Hepatocyte (in vitro differentiated cells): ENCODE measurements around the gene C2CD5. TPM values are rescaled to one million over a fixed set of nuclear protein-coding genes. Genes with fewer than 3 reads are reported as not detected.

ENCODE experiments used
- DNase-seq: peaks from one replicate; pipeline ENCODE4 v3.0.0-alpha.2; 2016; ENCODE audit warnings: low spot score
- H2AFZ ChIP-seq: fragments of 200-600 bp; sonication (generic); 2 replicates; pipeline ENCODE4 v1.6.0; 2016; ENCODE audit warnings: antibody characterized with exemption, mild to moderate bottlenecking
- H3K27ac ChIP-seq: fragments of 200-600 bp; sonication (generic); 2 replicates; pipeline ENCODE4 v1.5.1; 2016; ENCODE audit warnings: mild to moderate bottlenecking
- H3K27me3 ChIP-seq: fragments of 200-600 bp; sonication (generic); 2 replicates; pipeline ENCODE4 v1.6.1; 2016
- H3K36me3 ChIP-seq: fragments of 200-600 bp; sonication (generic); replicated peaks from 2 replicates; pipeline ENCODE4 v1.5.1; 2016; ENCODE audit warnings: low read depth; ENCODE audit not compliant: insufficient read depth
- H3K4me1 ChIP-seq: fragments of 200-600 bp; sonication (generic); 2 replicates; pipeline ENCODE4 v1.5.1; 2016; ENCODE audit warnings: mild to moderate bottlenecking, moderate library complexity; ENCODE audit not compliant: insufficient read depth
- H3K4me2 ChIP-seq: fragments of 200-600 bp; sonication (generic); 2 replicates; pipeline ENCODE4 v1.6.0; 2016
- H3K4me3 ChIP-seq: fragments of 200-600 bp; sonication (generic); 2 replicates; pipeline ENCODE4 v1.5.1; 2016; ENCODE audit warnings: mild to moderate bottlenecking
- H3K79me2 ChIP-seq: fragments of 200-600 bp; sonication (generic); 2 replicates; pipeline ENCODE4 v1.6.0; 2017; ENCODE audit warnings: mild to moderate bottlenecking
- H3K9me2 ChIP-seq: fragments of 200-600 bp; sonication (generic); replicated peaks from 2 replicates; pipeline ENCODE4 v1.6.0; 2017; ENCODE audit warnings: mild to moderate bottlenecking; ENCODE audit not compliant: insufficient read depth
- H3K9me3 ChIP-seq: fragments of 200-600 bp; sonication (generic); 2 replicates; pipeline ENCODE4 v1.5.1; 2016; ENCODE audit warnings: low read depth, mild to moderate bottlenecking
- H4K20me1 ChIP-seq: fragments of 200-600 bp; sonication (generic); 2 replicates; pipeline ENCODE4 v1.6.0; 2016; ENCODE audit warnings: mild to moderate bottlenecking; ENCODE audit not compliant: insufficient read depth, poor library complexity, severe bottlenecking
- CTCF ChIP-seq: fragments of 200-600 bp; sonication (generic); IDR thresholded peaks from 2 replicates; pipeline ENCODE4 v1.5.1; 2016; ENCODE audit warnings: antibody characterized with exemption, mild to moderate bottlenecking; ENCODE audit not compliant: poor library complexity
- EZH2 ChIP-seq: fragments of 200-600 bp; sonication (generic); IDR thresholded peaks from 2 replicates; pipeline ENCODE4 v1.6.1; 2016; ENCODE audit warnings: antibody characterized with exemption, mild to moderate bottlenecking, borderline replicate concordance
- EZH2phosphoT487 ChIP-seq: fragments of 200-600 bp; sonication (generic); IDR thresholded peaks from one replicate; pipeline ENCODE4 v1.6.1; 2018; ENCODE audit warnings: antibody characterized with exemption, mild to moderate bottlenecking, low read depth, moderate library complexity; ENCODE audit not compliant: unreplicated experiment, severe bottlenecking
- WGBS: methylation state at CpG from one replicate; pipeline ENCODE4 v1.1.6; 2016; ENCODE audit warnings: low lambda C conversion rate; ENCODE audit errors: missing lambda C conversion rate; 5-methylcytosine and 5-hydroxymethylcytosine counted together
- polyA plus RNA-seq: library from polyadenylated mRNA; unstranded; fragments of >200 nt; fragmentation: Nextera tagmentation; extraction: Ambion mirVana; gene quantifications from 2 replicates; pipeline ENCODE4 v1.2.1, GENCODE V29; 2016
- total RNA-seq: library from RNA; depleted of rRNA; stranded (reverse); fragments of >200 nt; gene quantifications from 2 replicates; pipeline ENCODE4 v1.2.3, GENCODE V29; 2014

C2CD5 gene
- total and polyA plus RNA-seq, 2 experiments from 2014 or later = 7.3 to 20.5 TPM

DNA sequence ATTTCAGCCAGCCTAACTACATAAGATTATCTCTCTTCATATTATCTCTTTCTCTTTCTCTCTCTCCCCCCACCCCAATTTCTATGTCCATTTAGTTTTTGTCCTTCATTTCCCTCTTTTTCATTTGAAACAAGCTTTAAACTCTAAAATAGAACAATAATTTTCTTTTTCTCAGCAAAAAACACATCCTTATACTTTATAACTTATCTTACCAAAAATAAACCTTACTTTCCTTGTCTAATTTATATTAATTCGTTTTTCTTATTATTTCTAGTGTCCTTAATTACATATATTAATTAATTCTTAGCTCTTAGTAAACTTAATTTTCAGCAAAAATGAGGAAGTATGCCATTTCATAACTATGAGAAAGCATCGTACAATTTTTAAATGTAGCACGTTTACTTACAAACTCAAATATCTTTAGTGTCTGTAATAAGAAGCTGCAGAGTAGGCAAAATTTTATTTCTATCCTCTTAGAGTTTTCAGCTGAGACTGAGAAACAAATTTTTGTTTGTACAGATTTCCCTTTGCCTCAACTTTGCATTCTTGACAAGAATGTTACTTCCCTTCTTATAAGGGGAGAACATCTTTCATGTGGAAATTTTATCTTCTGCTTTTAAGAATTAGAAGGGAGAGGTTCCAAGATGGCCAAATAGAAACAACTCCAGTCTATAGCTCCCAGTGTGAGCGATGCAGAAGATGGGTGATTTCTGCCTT lies 144.7 kb downstream of the C2CD5 start:
- Histone ChIP-seq H3K79me2 (no peaks in the 10 kb centered on the region), H3K9me3 (no peaks in the 10 kb centered on the region), H3K9me2 (no peaks in the 10 kb centered on the region), H4K20me1 (no peaks in the 10 kb centered on the region), H2AFZ (no peak overlapping the region), H3K4me2 (no peak overlapping the region), H3K27ac (no peak overlapping the region), H3K4me1 (no peaks in the 10 kb centered on the region), H3K4me3 (no peak overlapping the region), H3K27me3 (no peaks in the 10 kb centered on the region), H3K36me3 (no peaks in the 10 kb centered on the region)
- DNase-seq = no peak
- WGBS = 82% methylated on average over 4 of the region's 4 CpGs
- TF ChIP-seq EZH2 = no peak
- no peak for TF ChIP-seq CTCF
- TF ChIP-seq EZH2phosphoT487 = no peak

Other genes with a start within 250 kb of the C2CD5 start
- gene ST8SIA1, start 209.8 kb downstream of the C2CD5 start, total RNA-seq = 1.5 and 2.0 TPM in 2 replicates
- 0.77 and 0.88 TPM in 2 replicates for gene ST8SIA1, start 209.8 kb downstream of the C2CD5 start, polyA plus RNA-seq
- gene ETNK1, start 80.6 kb upstream of the C2CD5 start, total RNA-seq = 44.8 and 58.5 TPM in 2 replicates
- 19.0 and 21.9 TPM in 2 replicates for gene ETNK1, start 80.6 kb upstream of the C2CD5 start, polyA plus RNA-seq